ENCODE results near the gene KCNJ11. TPM values are rescaled to one million over a fixed set of nuclear protein-coding genes. Genes with fewer than 3 reads are reported as not detected.

Gene KCNJ11
- total and polyA plus RNA-seq, 8 donors, result 1.5 to 22.9 (median 7.2) TPM; not detected in 1

- 88 to 100% (median 93%) methylated on average over 2 of the region's 2 CpGs for WGBS, 5 donors
- H3K36me3 ChIP-seq, result no peaks in the 10 kb centered on the region
- no peak for TF ChIP-seq POLR2A (IDR thresholded peaks at IDR 0.05)
- H3K4me1 ChIP-seq, result peaks cover 29 to 53% (median 35%) of the 10 kb centered on the region in 4 donors
- DNase-seq, result no peak
- intact Hi-C loops (cut with DNase I; ENCODE audit: low total_unique reads), result no loop called here
- H3K27me3 ChIP-seq, result no peaks in the 10 kb centered on the region
- peak overlapping the region in 3 of 5 donors; percentile 0 to 89 (median 85) for H3K27ac ChIP-seq
- H3K9me3 ChIP-seq, result no peaks in the 10 kb centered on the region
- no peak overlapping the region for H3K4me3 ChIP-seq
These were observed 19.6 kb upstream of the KCNJ11 start for GRCh38 chr11:17408026-17408425.

GRCh38 chr11:17407575-17407974, 19.1 kb upstream of the KCNJ11 start:
- Histone ChIP-seq H3K4me3 (no peak overlapping the region), H3K27me3 (no peaks in the 10 kb centered on the region), H3K27ac (peak overlapping the region in 3 of 5 donors; percentile 0 to 89 (median 85)), H3K4me1 (peaks cover 26 to 49% (median 32%) of the 10 kb centered on the region in 4 donors), H3K9me3 (no peaks in the 10 kb centered on the region), H3K36me3 (no peaks in the 10 kb centered on the region)
- no peak for DNase-seq
- intact Hi-C loops (cut with DNase I; ENCODE audit: low total_unique reads), result no loop called here
- TF ChIP-seq CTCF (IDR thresholded peaks at IDR 0.05), result no peak
- TF ChIP-seq EP300 (IDR thresholded peaks at IDR 0.05), result no peak
- TF ChIP-seq POLR2A (IDR thresholded peaks at IDR 0.05), result no peak
- TF ChIP-seq POLR2AphosphoS5 (IDR thresholded peaks at IDR 0.05), result no peak
- 77 to 93% (median 89%) methylated on average over 2 of the region's 2 CpGs for WGBS, 5 donors

GRCh38 chr11:17406818-17407149, 18.3 kb upstream of the KCNJ11 start:
- no peak overlapping the region for H3K4me3 ChIP-seq
- H3K4me1 ChIP-seq, result peaks cover 20 to 43% (median 29%) of the 10 kb centered on the region in 4 donors
- peak overlapping the region; percentile 73 to 89 (median 81) for H3K27ac ChIP-seq
- 87 to 94% (median 91%) methylated on average over 10 to 13 of the region's 13 CpGs for WGBS, 5 donors
- H3K27me3 ChIP-seq, result no peaks in the 10 kb centered on the region
- intact Hi-C loops (cut with DNase I; ENCODE audit: low total_unique reads), result no loop called here
- no peak for DNase-seq
- H3K9me3 ChIP-seq, result no peaks in the 10 kb centered on the region
- H3K36me3 ChIP-seq, result no peaks in the 10 kb centered on the region
- TF ChIP-seq POLR2A (IDR thresholded peaks at IDR 0.05) (no peak), CTCF (IDR thresholded peaks at IDR 0.05) (no peak), EP300 (IDR thresholded peaks at IDR 0.05) (no peak), POLR2AphosphoS5 (IDR thresholded peaks at IDR 0.05) (no peak)

- Histone ChIP-seq H3K4me3 (no peak overlapping the region), H3K27ac (peak overlapping the region; percentile 73 to 89 (median 81)), H3K4me1 (peaks cover 15 to 39% (median 28%) of the 10 kb centered on the region in 4 donors), H3K36me3 (no peaks in the 10 kb centered on the region), H3K27me3 (no peaks in the 10 kb centered on the region), H3K9me3 (no peaks in the 10 kb centered on the region)
- intact Hi-C loops (cut with DNase I; ENCODE audit: low total_unique reads), result no loop called here
- DNase-seq, result peak in 1 of 2 donors; percentile 61
- 84 to 90% (median 86%) methylated on average over 6 to 8 of the region's 8 CpGs for WGBS, 5 donors
- no peak for TF ChIP-seq POLR2AphosphoS5 (IDR thresholded peaks at IDR 0.05)
- TF ChIP-seq EP300 (IDR thresholded peaks at IDR 0.05), result no peak
- no peak for TF ChIP-seq POLR2A (IDR thresholded peaks at IDR 0.05)
- no peak for TF ChIP-seq CTCF (IDR thresholded peaks at IDR 0.05)
These were observed 17.8 kb upstream of the KCNJ11 start for GRCh38 chr11:17406082-17406817.
